HL-60/S4 treated with phorbol 12-myristate 13-acetate at 8.2 ng/mL for 4 days and 3 days (cell line): ENCODE results near the gene CTNNA1.

Experiments
- in situ Hi-C: fragments of 300-500 bp; cut with MboI; formaldehyde crosslinking; loops from 2 replicates; pipeline ENCODE4 v1.15.0; 2022; ENCODE audit warnings: low sequenced_read_pairs

Gene CTNNA1

GRCh38 chr5:138944527-138945322 lies 191.5 kb downstream of the CTNNA1 start:
- in situ Hi-C loops = no loop called here

- in situ Hi-C loops = no loop called here
Measured at GRCh38 chr5:138945421-138946240, 192.4 kb downstream of the CTNNA1 start.

DNA sequence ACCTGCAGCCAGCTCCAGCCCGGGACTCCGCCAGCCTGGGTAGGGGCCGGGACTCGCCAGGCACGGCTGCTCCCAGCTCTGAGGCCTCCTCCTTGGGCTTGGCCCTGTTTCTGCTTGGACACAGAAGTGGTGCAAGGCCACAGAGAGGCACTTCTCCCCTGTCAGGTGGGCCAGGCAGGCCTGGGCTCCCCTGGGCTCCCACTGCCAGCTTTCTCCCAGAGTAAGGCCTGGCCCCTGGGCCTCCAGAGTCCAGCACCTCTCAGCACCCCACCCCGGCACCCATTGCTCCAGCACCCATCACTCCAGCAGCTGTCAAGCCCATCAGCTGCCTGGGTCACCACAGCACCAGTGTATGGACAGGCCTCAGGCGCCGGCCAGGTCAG lies 193.0 kb downstream of the CTNNA1 start:
- in situ Hi-C loops = no loop called here

DNA sequence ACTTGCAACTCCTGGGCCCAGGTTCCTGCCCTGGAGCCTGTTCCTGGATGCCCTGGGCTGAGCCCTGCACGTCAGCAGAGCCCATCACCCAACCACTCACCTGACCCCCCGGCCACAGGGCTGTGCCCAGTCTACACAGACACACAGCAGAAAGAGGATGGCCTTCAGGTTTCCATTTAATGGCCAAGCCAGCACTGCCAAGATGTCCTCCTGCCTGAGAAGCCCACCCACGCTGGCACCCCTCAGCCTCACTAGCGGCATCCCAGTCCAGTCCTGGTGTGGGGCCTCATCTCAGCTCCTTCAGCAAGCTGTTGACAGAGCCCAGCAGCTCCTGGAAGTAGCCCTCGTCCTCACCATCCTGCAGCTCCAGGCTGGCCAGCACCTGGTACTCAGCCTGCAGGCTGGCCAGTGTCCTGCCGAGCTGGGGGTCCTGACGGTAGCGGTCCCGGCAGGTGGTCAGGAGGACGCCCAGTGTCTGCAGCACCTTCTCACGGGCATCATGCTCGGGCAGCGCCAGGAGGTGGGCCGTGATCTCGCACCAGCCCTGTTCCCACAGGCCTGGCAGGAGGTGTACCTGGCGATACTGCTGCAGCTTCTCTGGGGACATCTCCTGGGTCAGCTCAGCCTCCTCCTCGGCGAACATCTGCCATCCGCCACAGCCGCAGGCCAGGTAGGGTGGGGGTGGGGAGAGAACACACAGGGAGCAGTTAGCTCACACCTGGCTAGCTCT lies 193.8 kb downstream of the CTNNA1 start:
- in situ Hi-C loops = no loop called here

DNA sequence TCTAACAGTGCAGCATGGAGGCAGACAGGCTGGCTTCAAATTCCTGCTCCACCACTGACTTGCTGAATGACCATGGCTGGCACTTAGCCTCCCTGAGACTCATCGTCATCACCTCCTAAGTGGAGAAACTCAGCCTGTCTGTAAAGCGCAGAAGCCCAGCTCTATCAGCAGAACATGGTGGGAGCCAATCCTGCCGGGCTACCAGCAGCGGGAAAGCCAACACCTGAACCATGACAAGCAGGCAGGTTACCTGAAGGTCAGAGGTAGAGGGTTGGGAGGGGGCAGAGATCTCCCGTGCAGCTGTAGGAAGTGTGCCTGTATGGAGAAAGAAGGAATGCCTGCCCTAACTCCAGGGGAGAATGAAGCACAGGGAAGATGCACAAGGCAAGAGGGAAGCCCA lies 194.6 kb downstream of the CTNNA1 start:
- in situ Hi-C loops = no loop called here

GRCh38 chr5:138948471-138949222 lies 195.4 kb downstream of the CTNNA1 start:
- in situ Hi-C loops = no loop called here

DNA sequence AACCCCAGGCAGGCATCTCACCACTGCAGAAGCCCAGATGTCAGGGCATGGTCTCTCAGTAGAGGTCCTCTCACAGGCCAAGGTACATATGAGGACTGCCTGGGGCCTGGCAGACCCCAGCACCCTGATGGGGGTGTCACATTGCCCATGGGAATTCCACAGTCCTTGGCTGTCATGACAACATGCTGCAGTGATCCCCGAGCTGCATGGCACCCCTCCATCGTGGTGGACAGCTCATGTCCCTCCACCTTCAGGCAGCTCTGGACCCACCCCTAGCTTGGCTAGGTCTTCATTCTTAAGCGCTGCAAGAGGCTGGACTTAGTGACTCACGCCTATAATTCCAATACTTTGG lies 196.0 kb downstream of the CTNNA1 start:
- in situ Hi-C loops = no loop called here

- in situ Hi-C loops = no loop called here
Measured at GRCh38 chr5:138949988-138950387, 196.8 kb downstream of the CTNNA1 start.

GRCh38 chr5:138950421-138951031 lies 197.3 kb downstream of the CTNNA1 start:
- in situ Hi-C loops = no loop called here

GRCh38 chr5:138951091-138951985 lies 198.1 kb downstream of the CTNNA1 start:
- in situ Hi-C loops = no loop called here

- in situ Hi-C loops = no loop called here
Measured at GRCh38 chr5:138951986-138952735, 198.9 kb downstream of the CTNNA1 start.

DNA sequence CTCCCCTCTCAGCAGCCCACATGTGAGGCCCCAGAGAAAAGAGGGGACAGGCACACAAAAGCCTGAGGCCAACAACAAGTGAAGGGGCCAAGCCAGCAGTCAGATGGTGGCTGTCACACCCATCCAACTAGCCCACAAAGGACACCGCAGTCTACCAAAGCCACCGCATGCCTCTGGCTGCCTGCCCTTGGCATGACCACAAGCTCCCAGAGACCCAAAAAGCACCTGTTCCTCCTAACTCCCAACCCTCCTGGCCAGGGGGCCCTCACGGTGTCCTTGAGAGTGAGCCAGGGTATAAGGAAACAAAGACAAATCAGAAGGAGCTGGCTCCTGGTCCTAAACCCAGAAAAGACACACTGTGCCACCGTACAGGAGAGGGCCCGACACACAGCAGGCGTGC lies 199.7 kb downstream of the CTNNA1 start:
- in situ Hi-C loops = no loop called here

DNA sequence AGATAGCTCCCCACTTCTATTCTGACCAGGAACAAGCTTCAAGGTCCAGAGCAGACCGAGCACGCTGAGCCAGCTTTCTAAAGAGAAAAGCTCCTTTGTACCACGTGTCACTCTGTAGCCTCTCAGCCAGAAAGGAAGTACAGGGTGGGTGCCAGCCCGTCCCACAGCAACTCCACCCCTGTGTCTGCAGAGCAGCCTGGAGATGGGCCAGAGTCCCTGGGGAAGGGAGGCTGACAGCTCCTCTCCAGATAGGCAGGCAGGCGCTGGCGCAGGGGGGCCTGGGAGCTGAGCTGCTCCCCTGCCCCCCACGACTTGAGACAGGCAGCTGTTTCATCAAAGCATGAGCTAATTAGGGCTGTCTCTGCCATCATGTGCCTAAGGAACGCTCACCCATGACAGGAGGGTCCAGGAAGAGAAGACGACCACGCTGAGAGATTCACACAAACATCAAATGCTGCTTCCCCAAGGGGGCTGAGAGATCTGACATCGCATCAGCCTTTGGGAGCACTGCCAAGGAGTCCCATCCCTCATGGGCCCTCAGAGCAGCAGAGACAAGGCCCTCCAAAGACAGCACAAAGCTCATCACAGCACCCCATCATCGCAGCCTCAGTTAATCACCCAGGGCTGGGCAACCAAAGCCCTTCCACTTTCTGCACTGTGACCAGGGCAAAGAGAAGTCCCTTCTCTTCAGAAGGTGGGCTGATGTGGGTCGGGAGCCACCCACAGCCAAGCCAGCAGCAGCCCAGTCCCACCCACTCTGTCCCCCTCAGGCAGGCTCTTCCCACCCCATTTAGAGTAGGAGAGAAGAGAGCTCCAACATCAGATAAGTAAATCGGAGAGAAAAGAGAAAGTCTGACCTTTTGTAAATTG lies 200.4 kb downstream of the CTNNA1 start:
- in situ Hi-C loops = no loop called here

DNA sequence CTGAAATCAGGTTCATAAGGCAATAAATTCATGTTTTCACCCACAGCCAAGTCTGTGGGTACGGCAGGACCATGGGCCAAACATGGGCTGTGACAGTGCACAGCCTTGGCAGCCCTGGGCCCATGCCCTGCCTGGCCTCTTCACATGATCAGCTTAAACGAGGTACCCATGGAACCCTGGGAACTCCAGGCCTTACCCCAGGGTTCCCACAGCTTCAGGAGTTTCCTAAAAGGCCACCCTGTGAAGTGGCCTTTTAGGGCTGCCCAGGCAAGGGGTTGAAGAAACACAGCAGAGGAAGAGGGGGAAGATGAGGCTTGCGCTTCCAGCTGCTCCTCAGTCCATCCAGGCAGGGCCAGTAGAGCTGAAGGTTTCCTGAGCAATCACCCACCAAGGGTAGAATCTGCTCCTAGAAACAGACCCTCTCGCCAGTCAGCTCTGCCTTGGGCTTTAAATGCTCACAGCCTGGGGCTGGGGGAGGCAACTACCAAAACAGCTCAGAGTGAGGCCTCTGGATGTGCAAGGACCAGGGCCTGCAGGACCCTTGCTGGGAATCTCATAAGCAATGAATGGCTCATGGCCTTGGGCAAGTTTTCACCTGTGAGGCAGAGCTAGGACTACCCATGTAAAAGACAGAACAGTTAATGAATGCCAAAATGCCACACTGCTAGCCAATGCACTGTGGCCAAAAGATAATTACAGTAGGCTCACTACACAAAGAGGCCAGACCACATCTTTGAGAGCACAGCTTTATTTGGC lies 201.2 kb downstream of the CTNNA1 start:
- in situ Hi-C loops = no loop called here

DNA sequence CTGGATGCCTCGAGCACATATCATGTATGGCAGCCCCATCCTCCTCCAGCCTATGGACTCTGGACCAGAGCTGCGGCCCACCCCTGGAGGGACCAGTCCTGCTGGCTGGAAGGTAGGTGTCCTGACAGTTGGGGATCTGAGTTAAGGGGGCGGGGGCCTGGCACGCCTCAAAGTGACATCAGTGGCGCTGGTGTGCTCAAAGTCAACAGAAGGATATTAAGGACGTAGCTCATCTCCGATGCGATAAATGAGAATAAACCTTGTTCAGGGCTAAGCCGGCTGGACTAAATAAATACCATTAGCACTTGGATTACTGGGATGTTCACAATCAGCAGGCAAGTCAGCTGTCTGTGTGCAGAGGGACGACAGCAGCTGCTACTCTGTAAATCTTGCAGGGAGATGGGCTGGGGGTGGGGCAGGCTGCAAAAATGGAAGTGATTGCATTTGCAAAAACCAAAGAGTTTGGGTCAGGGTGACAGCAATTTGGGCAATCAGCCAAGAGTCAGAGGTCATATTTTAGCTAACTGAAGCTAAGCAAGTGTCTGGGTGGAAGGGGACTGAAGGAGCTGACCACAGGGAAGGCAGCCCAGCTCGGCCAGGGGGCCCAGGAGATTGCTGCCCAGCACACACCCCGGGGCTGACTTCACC lies 201.9 kb downstream of the CTNNA1 start:
- in situ Hi-C loops = no loop called here

DNA sequence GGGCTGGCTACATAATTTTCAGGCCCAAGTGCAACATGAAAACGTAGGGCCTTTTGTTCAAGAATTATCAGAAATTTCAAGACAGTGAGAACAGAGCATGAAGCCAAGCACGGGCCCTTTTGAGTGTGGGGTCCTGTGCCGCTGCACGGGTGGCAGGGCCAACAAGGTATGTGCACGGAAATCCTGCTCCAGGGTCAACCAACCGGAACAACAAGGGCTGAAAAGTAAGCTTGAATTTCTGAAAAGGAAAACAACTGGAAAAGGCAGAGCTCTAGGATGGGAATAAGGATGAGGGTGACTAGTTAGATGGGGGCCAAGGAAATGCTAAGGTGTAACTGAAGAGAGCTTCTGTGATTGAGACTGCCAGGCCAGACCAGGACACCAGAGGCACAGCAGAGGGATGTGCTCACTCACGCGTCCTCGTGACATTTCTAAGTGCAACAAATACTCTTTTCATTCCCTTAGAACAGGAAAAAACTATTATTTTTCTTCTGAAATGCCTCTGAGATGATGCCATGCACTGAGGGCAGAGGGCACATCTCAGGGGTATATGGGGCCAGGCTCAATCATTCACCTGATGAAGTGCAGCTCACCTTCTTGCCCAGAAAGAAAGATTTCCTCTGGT lies 202.6 kb downstream of the CTNNA1 start:
- in situ Hi-C loops = no loop called here
